ENCODE measurements around the gene CNTNAP1. TPM values are rescaled to one million over a fixed set of nuclear protein-coding genes. Genes with fewer than 3 reads are reported as not detected.

Gene CNTNAP1
- total and polyA plus RNA-seq, 8 donors: 0.76 to 13.3 (median 7.6) TPM

DNA sequence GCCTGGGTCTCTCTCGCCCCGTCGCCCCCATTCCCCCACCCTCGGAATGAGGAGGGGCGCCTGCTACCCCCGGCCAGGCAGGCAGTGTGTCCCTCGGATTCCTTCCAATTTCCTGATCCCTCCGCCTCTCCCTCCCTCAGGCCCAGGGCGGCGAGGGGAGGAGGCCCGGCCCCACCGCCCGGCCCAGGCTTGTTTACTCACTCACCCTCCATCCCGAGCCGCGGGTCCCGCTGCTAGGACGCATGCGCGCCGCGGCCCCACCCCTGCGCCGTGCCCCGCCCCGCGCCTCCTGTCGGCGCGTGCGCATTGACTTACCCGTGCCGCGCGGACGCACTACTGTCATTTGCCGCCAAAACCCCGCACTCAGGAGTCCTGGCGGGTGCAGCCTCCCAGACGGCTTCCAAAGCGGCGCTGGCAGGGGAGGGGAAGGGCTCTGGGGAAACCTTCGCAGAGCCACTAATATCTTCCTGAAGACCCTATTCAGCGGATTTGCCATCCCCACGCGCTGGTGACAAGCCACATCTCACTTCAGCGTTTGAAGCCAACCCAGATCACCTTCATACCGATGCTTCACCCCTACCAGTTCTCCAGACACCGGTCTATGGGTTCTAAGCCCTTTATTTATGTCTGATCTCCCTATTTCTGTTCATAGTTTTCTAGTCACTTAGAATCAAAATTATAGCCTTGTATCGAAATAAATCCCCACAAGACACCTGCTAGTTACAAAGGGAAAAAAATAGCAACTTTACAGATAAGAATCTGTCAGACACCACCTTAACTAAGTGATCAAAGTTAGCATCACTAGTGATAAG, 62.7 kb downstream of the CNTNAP1 start, which contains the start of gene EZH1:
Gene EZH1 (minus strand): TSS at position 235 of the 812 bp plus-strand sequence. CDS start 16,099 bp downstream, outside the sequence.
- DNase-seq: peak; percentile 94 to 98
- Histone ChIP-seq H3K4me1 (peaks cover 11 to 62% (median 53%) of the 10 kb centered on the region in 4 donors), H3K36me3 (peaks cover 0 to 6% (median 2%) of the 10 kb centered on the region in 4 donors), H3K27me3 (no peaks in the 10 kb centered on the region), H3K4me3 (peak within 1 kb of the TSS; percentile 57 to 86 (median 73)), H3K9me3 (no peaks in the 10 kb centered on the region), H3K27ac (peak within 1 kb of the TSS; percentile 94 to 97 (median 96))
- TF ChIP-seq POLR2A (IDR thresholded peaks at IDR 0.05) (peak in 1 of 4 donors; percentile 14), EP300 (IDR thresholded peaks at IDR 0.05) (no peak), POLR2AphosphoS5 (IDR thresholded peaks at IDR 0.05) (peak; percentile 74 to 93 (median 79))
- TF ChIP-seq, protein P1, sequence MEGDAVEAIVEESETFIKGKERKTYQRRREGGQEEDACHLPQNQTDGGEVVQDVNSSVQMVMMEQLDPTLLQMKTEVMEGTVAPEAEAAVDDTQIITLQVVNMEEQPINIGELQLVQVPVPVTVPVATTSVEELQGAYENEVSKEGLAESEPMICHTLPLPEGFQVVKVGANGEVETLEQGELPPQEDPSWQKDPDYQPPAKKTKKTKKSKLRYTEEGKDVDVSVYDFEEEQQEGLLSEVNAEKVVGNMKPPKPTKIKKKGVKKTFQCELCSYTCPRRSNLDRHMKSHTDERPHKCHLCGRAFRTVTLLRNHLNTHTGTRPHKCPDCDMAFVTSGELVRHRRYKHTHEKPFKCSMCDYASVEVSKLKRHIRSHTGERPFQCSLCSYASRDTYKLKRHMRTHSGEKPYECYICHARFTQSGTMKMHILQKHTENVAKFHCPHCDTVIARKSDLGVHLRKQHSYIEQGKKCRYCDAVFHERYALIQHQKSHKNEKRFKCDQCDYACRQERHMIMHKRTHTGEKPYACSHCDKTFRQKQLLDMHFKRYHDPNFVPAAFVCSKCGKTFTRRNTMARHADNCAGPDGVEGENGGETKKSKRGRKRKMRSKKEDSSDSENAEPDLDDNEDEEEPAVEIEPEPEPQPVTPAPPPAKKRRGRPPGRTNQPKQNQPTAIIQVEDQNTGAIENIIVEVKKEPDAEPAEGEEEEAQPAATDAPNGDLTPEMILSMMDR (IDR thresholded peaks at IDR 0.05): peak in 1 of 7 experiments; percentile 32
- WGBS, 5 donors: 4 to 13% (median 5%) methylated on average over 23 to 50 of the region's 50 CpGs
- intact Hi-C loops (cut with DNase I; ENCODE audit: low total_unique reads): no loop called here

DNA sequence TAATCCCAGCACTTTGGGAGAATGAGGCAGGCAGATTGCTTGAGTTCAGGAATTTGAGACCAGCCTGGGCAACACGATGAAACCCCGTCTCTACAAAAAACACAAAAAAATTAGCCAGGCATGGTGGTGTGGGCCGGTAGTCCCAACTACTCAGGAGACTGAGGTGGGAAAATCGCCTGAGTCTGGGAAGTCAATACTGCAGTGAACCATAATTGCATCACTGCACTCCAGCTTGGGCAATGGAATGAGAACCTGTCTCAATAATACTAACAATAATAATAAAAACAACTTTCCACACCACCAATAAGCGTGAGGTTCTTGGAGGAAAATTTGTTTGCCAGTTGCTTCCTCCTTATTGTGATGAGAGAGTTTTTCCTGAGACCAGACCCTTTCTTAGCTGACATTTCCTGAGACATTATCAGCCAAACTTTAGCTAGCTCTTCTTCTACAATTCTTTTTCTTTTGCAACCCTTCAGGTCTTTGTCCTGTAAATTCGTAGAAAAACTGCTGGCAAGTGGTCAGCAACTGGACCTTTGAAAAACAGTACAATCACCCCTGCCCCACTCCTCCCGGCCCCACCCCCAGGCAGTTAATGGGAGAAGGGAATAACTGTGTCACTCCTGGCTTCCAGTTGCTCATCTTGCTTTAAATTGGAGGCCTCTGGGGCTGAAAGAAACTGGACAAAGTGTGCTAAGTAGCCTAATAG, 66.0 kb downstream of the CNTNAP1 start:
- H3K27ac ChIP-seq: peak overlapping the region; percentile 3 to 64 (median 51)
- intact Hi-C loops (cut with DNase I; ENCODE audit: low total_unique reads): no loop called here
- TF ChIP-seq POLR2A (IDR thresholded peaks at IDR 0.05) (no peak), POLR2AphosphoS5 (IDR thresholded peaks at IDR 0.05) (no peak), EP300 (IDR thresholded peaks at IDR 0.05) (no peak)
- TF ChIP-seq, protein P1 (IDR thresholded peaks at IDR 0.05): no peak
- H3K4me3 ChIP-seq: no peak overlapping the region
- 47 to 66% (median 52%) methylated on average over 7 of the region's 7 CpGs for WGBS, 5 donors
- H3K36me3 ChIP-seq: no peaks in the 10 kb centered on the region
- no peaks in the 10 kb centered on the region for H3K27me3 ChIP-seq
- peaks cover 8 to 51% (median 42%) of the 10 kb centered on the region in 4 donors for H3K4me1 ChIP-seq
- peak in 1 of 2 donors; percentile 11 for DNase-seq
- H3K9me3 ChIP-seq: no peaks in the 10 kb centered on the region

DNA sequence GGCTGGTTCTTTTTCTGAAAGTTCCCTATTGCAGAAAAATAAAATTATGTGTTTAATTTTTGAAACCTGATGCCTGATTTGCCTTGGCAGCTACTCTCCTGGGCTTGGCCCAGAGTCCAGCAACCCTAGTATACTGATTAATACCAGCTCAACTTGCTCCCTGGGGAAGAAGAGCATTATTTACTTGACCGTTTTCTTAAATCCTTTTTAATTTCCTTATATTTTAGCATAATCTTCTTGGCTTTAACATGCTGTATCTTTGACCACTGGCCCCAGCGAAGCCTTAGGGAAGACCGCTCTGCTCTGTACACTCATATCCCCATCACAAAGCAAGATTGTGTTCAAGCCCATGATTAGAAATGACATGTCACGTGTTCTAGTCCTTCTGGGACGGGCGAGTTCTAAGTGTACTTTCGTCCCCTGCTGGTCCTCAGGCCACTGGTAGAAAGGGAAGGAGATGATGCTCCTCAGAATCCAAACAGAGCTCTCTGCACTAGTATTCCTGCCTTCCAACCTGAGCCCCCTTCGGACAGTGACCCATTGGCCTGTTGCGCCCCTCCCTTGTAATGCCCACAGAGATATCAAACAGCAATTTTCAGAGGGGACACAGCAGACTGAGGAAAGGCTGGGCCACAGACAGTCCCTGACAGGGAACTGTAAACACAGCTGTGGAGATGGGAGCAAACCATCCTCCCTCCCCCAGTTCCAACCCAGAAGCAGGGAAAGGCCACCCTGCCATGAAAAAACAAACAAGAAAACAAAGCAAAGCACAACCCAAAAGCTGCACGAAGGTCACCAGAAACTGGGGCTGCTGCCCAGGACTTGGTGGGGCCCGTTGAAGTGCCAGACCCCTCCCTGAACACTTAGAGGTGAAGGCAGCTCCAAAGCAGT, 66.8 kb downstream of the CNTNAP1 start:
- 38 to 64% (median 41%) methylated on average over 11 of the region's 11 CpGs for WGBS, 5 donors
- Histone ChIP-seq H3K4me1 (peaks cover under 1 to 43% (median 34%) of the 10 kb centered on the region in 4 donors), H3K27ac (peak overlapping the region; percentile 3 to 64 (median 51)), H3K27me3 (no peaks in the 10 kb centered on the region), H3K9me3 (no peaks in the 10 kb centered on the region), H3K4me3 (no peak overlapping the region), H3K36me3 (no peaks in the 10 kb centered on the region)
- intact Hi-C loops (cut with DNase I; ENCODE audit: low total_unique reads): no loop called here
- DNase-seq: peak; percentile 10 to 31
- no peak for TF ChIP-seq POLR2A (IDR thresholded peaks at IDR 0.05)
- no peak for TF ChIP-seq EP300 (IDR thresholded peaks at IDR 0.05)
- TF ChIP-seq, protein P1 (IDR thresholded peaks at IDR 0.05): no peak
- no peak for TF ChIP-seq POLR2AphosphoS5 (IDR thresholded peaks at IDR 0.05)

Small RNAs within 50 kb of the gene (small RNA-seq; reads per million reads assigned to genes)
- 0 to 0.46 (median 0.26) reads per million in 4 donors for gene MIR6780A

Other genes with a start within 250 kb of the CNTNAP1 start
- 100 to 1,000 TPM in 3 of 5 donors, 10 to 100 TPM in 2; 61.7 to 435 (median 123) TPM for gene ATP6V0A1, start 223.7 kb upstream of the CNTNAP1 start, total RNA-seq
- 10 to 100 TPM; 13.1 to 24.5 (median 13.2) TPM for gene ATP6V0A1, start 223.7 kb upstream of the CNTNAP1 start, polyA plus RNA-seq
- 10 to 100 TPM; 11.7 to 55.8 (median 22.9) TPM for gene NAGLU, start 146.3 kb upstream of the CNTNAP1 start, total RNA-seq
- gene NAGLU, start 146.3 kb upstream of the CNTNAP1 start, polyA plus RNA-seq: 10 to 100 TPM; 16.7 to 22.4 (median 19.9) TPM
- gene HSD17B1, start 129.6 kb upstream of the CNTNAP1 start, total RNA-seq: 1 to 10 TPM in 1 of 5 donors, under 1 TPM in 1, not detected in 3; 0.55 to 1.8 TPM
- gene HSD17B1, start 129.6 kb upstream of the CNTNAP1 start, polyA plus RNA-seq: 1 to 10 TPM; 2.7 to 4.8 (median 4.6) TPM
- 100 to 1,000 TPM in 1 of 5 donors, 10 to 100 TPM in 4; 15.6 to 127 (median 43.5) TPM for gene COASY, start 120.4 kb upstream of the CNTNAP1 start, total RNA-seq
- gene COASY, start 120.4 kb upstream of the CNTNAP1 start, polyA plus RNA-seq: 10 to 100 TPM; 79.6 to 93.4 (median 88.4) TPM
- gene MLX, start 115.4 kb upstream of the CNTNAP1 start, total RNA-seq: 100 to 1,000 TPM in 1 of 5 donors, 10 to 100 TPM in 4; 39.7 to 101 (median 62.5) TPM
- 10 to 100 TPM; 39.1 to 83.4 (median 55.5) TPM for gene MLX, start 115.4 kb upstream of the CNTNAP1 start, polyA plus RNA-seq
- gene PSMC3IP, start 104.8 kb upstream of the CNTNAP1 start, total RNA-seq: 1 to 10 TPM in 2 of 5 donors, under 1 TPM in 1, not detected in 2; 0.89 to 3.3 (median 2.4) TPM
- gene PSMC3IP, start 104.8 kb upstream of the CNTNAP1 start, polyA plus RNA-seq: 1 to 10 TPM; 5.1 to 6.5 (median 5.2) TPM
- 10 to 100 TPM; 21.1 to 74.8 (median 51.0) TPM for gene RETREG3, start 73.2 kb upstream of the CNTNAP1 start, total RNA-seq
- gene RETREG3, start 73.2 kb upstream of the CNTNAP1 start, polyA plus RNA-seq: 10 to 100 TPM in 2 of 3 donors, 1 to 10 TPM in 1; 9.5 to 20.4 (median 15.4) TPM
- 10 to 100 TPM; 18.5 to 72.4 (median 49.2) TPM for gene TUBG1, start 72.8 kb upstream of the CNTNAP1 start, total RNA-seq
- gene TUBG1, start 72.8 kb upstream of the CNTNAP1 start, polyA plus RNA-seq: 10 to 100 TPM; 33.3 to 51.5 (median 42.2) TPM
- 100 to 1,000 TPM in 2 of 5 donors, 10 to 100 TPM in 2, 1 to 10 TPM in 1; 4.3 to 181 (median 15.8) TPM for gene TUBG2, start 23.2 kb upstream of the CNTNAP1 start, total RNA-seq
- 10 to 100 TPM; 13.3 to 17.1 (median 15.9) TPM for gene TUBG2, start 23.2 kb upstream of the CNTNAP1 start, polyA plus RNA-seq
- 10 to 100 TPM; 16.5 to 96.0 (median 28.0) TPM for gene PLEKHH3, start 5.5 kb upstream of the CNTNAP1 start, total RNA-seq
- gene PLEKHH3, start 5.5 kb upstream of the CNTNAP1 start, polyA plus RNA-seq: 10 to 100 TPM; 19.1 to 74.4 (median 52.9) TPM
- gene CCR10, start 688 bp upstream of the CNTNAP1 start, total RNA-seq: 10 to 100 TPM in 1 of 5 donors, 1 to 10 TPM in 3, not detected in 1; 1.7 to 11.7 (median 7.0) TPM
- 1 to 10 TPM in 1 of 3 donors, under 1 TPM in 2; 0.55 to 1.4 (median 0.56) TPM for gene CCR10, start 688 bp upstream of the CNTNAP1 start, polyA plus RNA-seq
- gene EZH1, start 62.5 kb downstream of the CNTNAP1 start, total RNA-seq: 100 to 1,000 TPM in 1 of 5 donors, 10 to 100 TPM in 4; 28.1 to 512 (median 35.6) TPM
- 10 to 100 TPM in 1 of 3 donors, 1 to 10 TPM in 2; 6.3 to 16.0 (median 6.7) TPM for gene EZH1, start 62.5 kb downstream of the CNTNAP1 start, polyA plus RNA-seq
- gene RAMP2, start 78.7 kb downstream of the CNTNAP1 start, total RNA-seq: 10 to 100 TPM in 2 of 5 donors, not detected in 3; 10.4 to 15.2 TPM
- gene RAMP2, start 78.7 kb downstream of the CNTNAP1 start, polyA plus RNA-seq: 10 to 100 TPM in 2 of 3 donors, 1 to 10 TPM in 1; 8.6 to 20.0 (median 19.2) TPM
- 10 to 100 TPM in 3 of 5 donors, 1 to 10 TPM in 2; 4.1 to 66.5 (median 12.9) TPM for gene VPS25, start 90.9 kb downstream of the CNTNAP1 start, total RNA-seq
- 10 to 100 TPM; 71.8 to 79.6 (median 75.5) TPM for gene VPS25, start 90.9 kb downstream of the CNTNAP1 start, polyA plus RNA-seq
- gene WNK4, start 98.1 kb downstream of the CNTNAP1 start, total RNA-seq: 10 to 100 TPM in 2 of 5 donors, 1 to 10 TPM in 3; 1.1 to 30.4 (median 4.9) TPM
- gene WNK4, start 98.1 kb downstream of the CNTNAP1 start, polyA plus RNA-seq: 1 to 10 TPM; 1.1 to 1.7 (median 1.3) TPM
- gene COA3, start 116.2 kb downstream of the CNTNAP1 start, total RNA-seq: 100 to 1,000 TPM in 3 of 5 donors, 10 to 100 TPM in 2; 22.2 to 166 (median 121) TPM
- gene COA3, start 116.2 kb downstream of the CNTNAP1 start, polyA plus RNA-seq: 100 to 1,000 TPM; 201 to 268 (median 201) TPM
- gene CNTD1, start 116.3 kb downstream of the CNTNAP1 start, total RNA-seq: 1 to 10 TPM in 2 of 5 donors, under 1 TPM in 1, not detected in 2; 0.29 to 2.2 (median 1.3) TPM
- 1 to 10 TPM; 1.3 to 2.4 (median 1.3) TPM for gene CNTD1, start 116.3 kb downstream of the CNTNAP1 start, polyA plus RNA-seq
- 100 to 1,000 TPM in 3 of 5 donors, 10 to 100 TPM in 2; 53.1 to 192 (median 124) TPM for gene BECN1, start 141.8 kb downstream of the CNTNAP1 start, total RNA-seq
- 10 to 100 TPM; 40.3 to 86.1 (median 65.2) TPM for gene BECN1, start 141.8 kb downstream of the CNTNAP1 start, polyA plus RNA-seq
- 10 to 100 TPM; 26.4 to 74.4 (median 70.0) TPM for gene PSME3, start 150.9 kb downstream of the CNTNAP1 start, total RNA-seq
- 10 to 100 TPM; 27.1 to 75.8 (median 61.5) TPM for gene PSME3, start 150.9 kb downstream of the CNTNAP1 start, polyA plus RNA-seq
- 1 to 10 TPM in 1 of 5 donors, under 1 TPM in 2, not detected in 2; 0.87 to 3.0 (median 0.92) TPM for gene AOC2, start 162.0 kb downstream of the CNTNAP1 start, total RNA-seq
- gene AOC2, start 162.0 kb downstream of the CNTNAP1 start, polyA plus RNA-seq: under 1 TPM in 2 of 3 donors, not detected in 1; 0.50 to 0.55 TPM
- gene AOC3, start 168.7 kb downstream of the CNTNAP1 start, total RNA-seq: 10 to 100 TPM; 20.9 to 67.9 (median 42.0) TPM
- gene AOC3, start 168.7 kb downstream of the CNTNAP1 start, polyA plus RNA-seq: 10 to 100 TPM in 1 of 3 donors, 1 to 10 TPM in 2; 6.2 to 46.9 (median 9.3) TPM
- 1 to 10 TPM in 1 of 5 donors, not detected in 4; 4.0 TPM for gene G6PC1, start 218.3 kb downstream of the CNTNAP1 start, total RNA-seq
- not detected for gene G6PC1, start 218.3 kb downstream of the CNTNAP1 start, polyA plus RNA-seq

All from stomach (tissue), 9 donors.